Astrocyte of the spinal cord (primary cell): ENCODE data around the gene SNPH.
"Not testable (repeated sequence)": the region's sequence is repeated elsewhere in the genome, so short reads cannot be mapped to it uniquely, and the experiment has no call there.

Source experiments
- DNase-seq: peaks from one replicate; pipeline ENCODE4 v3.0.0; 2011; ENCODE audit warnings: low read depth, low spot score
- H3K4me3 ChIP-seq: 2 replicates; pipeline ENCODE4 v1.5.1; 2011; ENCODE audit warnings: low read depth, mild to moderate bottlenecking, low read length, moderate library complexity
- CTCF ChIP-seq: IDR thresholded peaks from 2 replicates; pipeline ENCODE4 v1.5.1; 2012; ENCODE audit warnings: low read depth, mild to moderate bottlenecking, low read length, inconsistent platforms
- in situ Hi-C: cut with HindIII; loops from 2 replicates; pipeline ENCODE4 v1.10.0; 2017; ENCODE audit warnings: low sequenced_read_pairs

SNPH gene

GRCh38 chr20:1245578-1245977, 20.5 kb upstream of the SNPH start:
- DNase-seq = no peak
- in situ Hi-C loops = no loop called here
- H3K4me3 ChIP-seq = no peak overlapping the region
- TF ChIP-seq CTCF = no peak

- TF ChIP-seq CTCF = no peak
Measured at GRCh38 chr20:1247689-1248088, 18.4 kb upstream of the SNPH start.

GRCh38 chr20:1250282-1250681, 15.8 kb upstream of the SNPH start:
- H3K4me3 ChIP-seq, DNase-seq, in situ Hi-C loops: not testable (repeated sequence)

More at GRCh38 chr20:1247689-1248088, 18.4 kb upstream of the SNPH start:
- no peak overlapping the region for H3K4me3 ChIP-seq
- in situ Hi-C loops = no loop called here
- DNase-seq = no peak

GRCh38 chr20:1252416-1252815, 13.7 kb upstream of the SNPH start:
- H3K4me3 ChIP-seq = no peak overlapping the region
- TF ChIP-seq CTCF = no peak
- DNase-seq = no peak
- in situ Hi-C loops = no loop called here

GRCh38 chr20:1254254-1254653, 11.8 kb upstream of the SNPH start:
- in situ Hi-C loops = no loop called here
- no peak overlapping the region for H3K4me3 ChIP-seq
- DNase-seq = no peak
- no peak for TF ChIP-seq CTCF

- in situ Hi-C loops = no loop called here
- TF ChIP-seq CTCF = no peak
- DNase-seq = no peak
- no peak overlapping the region for H3K4me3 ChIP-seq
Measured at GRCh38 chr20:1255675-1256074, 10.4 kb upstream of the SNPH start.

GRCh38 chr20:1263853-1264252, 2.2 kb upstream of the SNPH start:
- no peak overlapping the region for H3K4me3 ChIP-seq
- TF ChIP-seq CTCF = no peak
- in situ Hi-C loops = no loop called here
- DNase-seq = peak; percentile 9
